Caco-2 (cell line): ENCODE data around the gene NUBPL. TPM values are rescaled to one million over a fixed set of nuclear protein-coding genes. Genes with fewer than 3 reads are reported as not detected.
"Not testable (repeated sequence)": the region's sequence is repeated elsewhere in the genome, so short reads cannot be mapped to it uniquely, and the experiment has no call there.

Source experiments
- BruUV-seq: library from RNA; stranded (reverse); fragments of 400-500 nt; replicated peaks from 2 replicates; lab custom pipeline; 2021; lab: Mats Ljungman, UMichigan
- CTCF ChIA-PET: fragments of 300-600 bp; sonication (Branson Sonifier 250); formaldehyde crosslinking; loops from one replicate; lab custom pipeline; 2022; ENCODE audit warnings: antibody characterized with exemption; lab: Charles Lee
- POLR2A ChIA-PET: fragments of 300-600 bp; sonication (Branson Sonifier 250); formaldehyde crosslinking; loops from one replicate; lab custom pipeline; 2022; ENCODE audit warnings: antibody characterized with exemption; lab: Charles Lee
- DNase-seq, 2 experiments: peaks; one replicate each; pipeline versions ENCODE4 v3.0.0 to v3.0.0-alpha.2; 2020 to 2022
- H3K27me3 ChIP-seq: replicated peaks from 2 replicates; pipeline ENCODE4 v1.6.0; 2011; ENCODE audit warnings: low read length; ENCODE audit not compliant: control insufficient read depth, insufficient read depth
- H3K36me3 ChIP-seq: 2 replicates; pipeline ENCODE4 v1.5.1; 2011; ENCODE audit warnings: low read length; ENCODE audit not compliant: control insufficient read depth, insufficient read depth
- H3K4me1 ChIP-seq: fragments of 250-450 bp; sonication (Bioruptor Pico); 2 replicates; pipeline ENCODE4 v1.5.1; 2020; ENCODE audit warnings: mild to moderate bottlenecking
- H3K4me3 ChIP-seq: 2 replicates; pipeline ENCODE4 v1.5.1; 2011; ENCODE audit warnings: low read depth, mild to moderate bottlenecking, control low read depth, low read length
- H3K9me3 ChIP-seq: fragments of 250-450 bp; sonication (Bioruptor Pico); 2 replicates; pipeline ENCODE4 v1.5.1; 2020; ENCODE audit warnings: mild to moderate bottlenecking, moderate library complexity
- H3K27ac Mint-ChIP-seq: one replicate; pipeline ENCODE4 v1.8.0; 2022; ENCODE audit warnings: mixed read lengths; ENCODE audit not compliant: unreplicated experiment
- H3K27me3 Mint-ChIP-seq: one replicate; pipeline ENCODE4 v1.8.0; 2022; ENCODE audit warnings: mixed read lengths; ENCODE audit not compliant: insufficient read depth, unreplicated experiment
- H3K36me3 Mint-ChIP-seq: one replicate; pipeline ENCODE4 v1.8.0; 2022; ENCODE audit warnings: mild to moderate bottlenecking, mixed read lengths; ENCODE audit not compliant: insufficient read depth, unreplicated experiment
- H3K4me1 Mint-ChIP-seq: one replicate; pipeline ENCODE4 v1.8.0; 2022; ENCODE audit warnings: low read depth, mixed read lengths; ENCODE audit not compliant: unreplicated experiment
- H3K4me3 Mint-ChIP-seq: one replicate; pipeline ENCODE4 v1.8.0; 2022; ENCODE audit warnings: mild to moderate bottlenecking, moderate library complexity, mixed read lengths; ENCODE audit not compliant: unreplicated experiment
- H3K9me3 Mint-ChIP-seq: one replicate; pipeline ENCODE4 v1.8.0; 2022; ENCODE audit warnings: mixed read lengths; ENCODE audit not compliant: unreplicated experiment
- intact Hi-C: fragments of 100-400 bp; cut with micrococcal nuclease; formaldehyde crosslinking; loops from one replicate; pipeline ENCODE4 v1.10.0; 2022; ENCODE audit not compliant: unreplicated experiment
- total RNA-seq: library from RNA; stranded (reverse); gene quantifications from 2 replicates; pipeline ENCODE4 v1.2.3, GENCODE V29; 2022
- TF ChIP-seq, protein P1 (sequence below), 2 experiments: fragments of 200-600 bp in 1 of 2; IDR thresholded peaks; 1 replicate in 1 of 2; 2 replicates in 1 of 2; pipeline versions ENCODE4 v1.5.1 to v1.8.0; 2011 to 2022; ENCODE audit warnings: antibody characterized with exemption in 1 of 2, control low read depth in 1 of 2, inconsistent platforms in 1 of 2, low read depth in 1 of 2, low read length in 1 of 2, mild to moderate bottlenecking in 1 of 2, moderate library complexity in 1 of 2; ENCODE audit not compliant: insufficient read depth in 1 of 2, severe bottlenecking in 1 of 2, unreplicated experiment in 1 of 2

NUBPL gene
- total RNA-seq, 1 experiment from 2014 or later: 13.9 TPM

DNA sequence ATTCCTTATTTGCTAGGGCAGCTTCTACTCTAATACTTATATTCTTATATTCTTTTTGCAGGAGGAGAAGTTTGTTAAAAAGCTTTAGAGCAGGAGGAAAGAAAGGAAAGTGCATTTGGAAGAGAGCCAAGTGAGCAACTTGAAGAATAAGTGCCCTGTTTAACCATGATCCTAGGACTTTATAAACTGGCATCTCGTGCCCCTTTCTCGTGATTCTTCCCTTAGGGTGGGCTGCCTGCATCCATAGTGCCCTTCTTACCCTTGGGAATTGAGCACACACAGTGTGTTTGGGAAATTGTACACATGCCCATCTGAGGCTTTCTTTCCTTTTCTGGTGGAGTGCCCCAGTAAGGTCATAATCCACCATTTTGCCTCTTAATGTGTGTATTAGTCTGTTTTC lies 141.9 kb downstream of the NUBPL start:
- Mint-ChIP-seq H3K36me3 (peaks cover 6% of the 10 kb centered on the region), H3K27me3 (no peaks in the 10 kb centered on the region), H3K4me1 (no peaks in the 10 kb centered on the region), H3K9me3 (peaks cover 15% of the 10 kb centered on the region), H3K4me3 (no peak overlapping the region), H3K27ac (no peak overlapping the region)
- Histone ChIP-seq H3K9me3 (peaks cover 5% of the 10 kb centered on the region; the same call in 1 of the 2 replicates), H3K4me1 (no peaks in the 10 kb centered on the region), H3K36me3 (no peaks in the 10 kb centered on the region), H3K27me3 (no peaks in the 10 kb centered on the region), H3K4me3 (no peak overlapping the region)
- ChIA-PET POLR2A (no interaction called here), CTCF (no interaction called here)
- intact Hi-C loops: no loop called here
- no peak for DNase-seq
- no TSS peak for BruUV-seq
- TF ChIP-seq, protein P1, sequence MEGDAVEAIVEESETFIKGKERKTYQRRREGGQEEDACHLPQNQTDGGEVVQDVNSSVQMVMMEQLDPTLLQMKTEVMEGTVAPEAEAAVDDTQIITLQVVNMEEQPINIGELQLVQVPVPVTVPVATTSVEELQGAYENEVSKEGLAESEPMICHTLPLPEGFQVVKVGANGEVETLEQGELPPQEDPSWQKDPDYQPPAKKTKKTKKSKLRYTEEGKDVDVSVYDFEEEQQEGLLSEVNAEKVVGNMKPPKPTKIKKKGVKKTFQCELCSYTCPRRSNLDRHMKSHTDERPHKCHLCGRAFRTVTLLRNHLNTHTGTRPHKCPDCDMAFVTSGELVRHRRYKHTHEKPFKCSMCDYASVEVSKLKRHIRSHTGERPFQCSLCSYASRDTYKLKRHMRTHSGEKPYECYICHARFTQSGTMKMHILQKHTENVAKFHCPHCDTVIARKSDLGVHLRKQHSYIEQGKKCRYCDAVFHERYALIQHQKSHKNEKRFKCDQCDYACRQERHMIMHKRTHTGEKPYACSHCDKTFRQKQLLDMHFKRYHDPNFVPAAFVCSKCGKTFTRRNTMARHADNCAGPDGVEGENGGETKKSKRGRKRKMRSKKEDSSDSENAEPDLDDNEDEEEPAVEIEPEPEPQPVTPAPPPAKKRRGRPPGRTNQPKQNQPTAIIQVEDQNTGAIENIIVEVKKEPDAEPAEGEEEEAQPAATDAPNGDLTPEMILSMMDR (IDR thresholded peaks at IDR 0.05; ENCODE audit: insufficient read depth in 1 of 2, low read depth in 1 of 2, low read length in 1 of 2, severe bottlenecking in 1 of 2, unreplicated experiment in 1 of 2): no peak

DNA sequence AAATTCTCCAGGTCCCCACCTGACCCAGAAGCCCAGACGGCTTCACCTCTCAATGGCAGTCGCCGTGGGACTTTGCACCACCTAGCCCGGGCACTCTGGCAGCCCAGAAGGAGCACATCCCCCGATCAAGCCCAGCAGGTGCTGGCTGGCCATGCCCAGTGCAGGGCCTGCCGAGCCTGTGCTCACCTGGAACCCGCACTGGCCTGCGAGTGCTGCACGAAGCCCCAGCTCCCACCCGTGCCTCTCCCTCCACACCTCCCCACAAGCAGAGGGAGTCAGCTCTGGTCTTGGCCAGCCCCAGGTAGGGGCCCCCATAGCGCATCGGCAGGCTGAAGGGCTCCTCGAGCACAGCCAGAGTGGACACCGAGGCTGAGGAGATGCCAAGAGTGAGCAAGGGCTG lies 144.5 kb downstream of the NUBPL start:
- ChIA-PET POLR2A (no interaction called here), CTCF (no interaction called here)
- H3K4me1 Mint-ChIP-seq: no peaks in the 10 kb centered on the region
- H3K27me3 Mint-ChIP-seq: no peaks in the 10 kb centered on the region
- intact Hi-C loops: no loop called here
- no peaks in the 10 kb centered on the region for H3K9me3 ChIP-seq
- H3K9me3 Mint-ChIP-seq: peaks cover 15% of the 10 kb centered on the region
- BruUV-seq: no TSS peak
- no peaks in the 10 kb centered on the region for H3K36me3 ChIP-seq
- H3K27ac Mint-ChIP-seq: no peak overlapping the region
- TF ChIP-seq, protein P1 (IDR thresholded peaks at IDR 0.05; ENCODE audit: insufficient read depth in 1 of 2, low read depth in 1 of 2, low read length in 1 of 2, severe bottlenecking in 1 of 2, unreplicated experiment in 1 of 2): no peak
- no peaks in the 10 kb centered on the region for H3K27me3 ChIP-seq
- H3K4me3 Mint-ChIP-seq: no peak overlapping the region
- H3K4me1 ChIP-seq: no peaks in the 10 kb centered on the region
- H3K36me3 Mint-ChIP-seq: peaks cover 6% of the 10 kb centered on the region
- H3K4me3 ChIP-seq: no peak overlapping the region
- no peak for DNase-seq

DNA sequence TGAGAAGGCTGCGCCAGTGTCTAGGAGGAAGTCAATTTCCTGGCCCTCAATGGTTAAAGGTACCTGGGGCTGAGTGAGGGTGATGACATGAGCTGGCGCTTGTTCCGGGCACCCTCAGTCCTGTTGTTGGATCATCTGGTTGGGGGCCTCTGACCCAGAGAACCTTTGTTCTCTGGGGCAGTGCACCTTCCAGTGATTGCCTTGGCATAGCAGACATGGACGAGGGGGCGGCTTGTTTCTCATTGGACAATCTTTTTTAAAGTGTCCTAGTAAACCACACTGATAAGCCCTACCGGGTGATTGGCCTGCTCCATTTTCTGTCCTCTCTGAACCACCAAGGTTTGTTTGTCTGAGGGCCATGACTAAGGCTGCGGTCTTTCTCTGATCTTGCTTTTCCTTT lies 147.5 kb downstream of the NUBPL start:
- intact Hi-C loops, H3K36me3 Mint-ChIP-seq, CTCF ChIA-PET, H3K9me3 Mint-ChIP-seq, H3K27ac Mint-ChIP-seq, POLR2A ChIA-PET, H3K4me3 Mint-ChIP-seq, H3K27me3 ChIP-seq, H3K27me3 Mint-ChIP-seq, H3K4me3 ChIP-seq, H3K36me3 ChIP-seq, H3K9me3 ChIP-seq, DNase-seq, H3K4me1 Mint-ChIP-seq, H3K4me1 ChIP-seq, BruUV-seq: not testable (repeated sequence)
